Stomach (tissue), 9 donors: ENCODE measurements around the gene IL12RB2. TPM values are rescaled to one million over a fixed set of nuclear protein-coding genes. Genes with fewer than 3 reads are reported as not detected.

Source experiments
- DNase-seq, 2 donors: peaks; one replicate each; pipeline versions ENCODE4 v3.0.0 to v3.0.0-alpha.2; 2013 to 2019
- H3K27ac ChIP-seq, 5 donors: fragments of 200-600 bp in 4 of 5; sonication (generic) in 4 of 5; one replicate each; pipeline ENCODE4 v1.5.1; 2013 to 2019; ENCODE audit warnings: mild to moderate bottlenecking in 1 of 5, moderate library complexity in 1 of 5
- H3K27me3 ChIP-seq, 3 donors: fragments of 200-600 bp; sonication (generic); one replicate each; pipeline ENCODE4 v1.5.1; 2017 to 2019; ENCODE audit warnings: mixed run types in 1 of 3
- H3K36me3 ChIP-seq, 4 donors: fragments of 200-600 bp; sonication (generic); 1 replicate in 3 of 4; 2 replicates in 1 of 4; pipeline ENCODE4 v1.5.1; 2016 to 2019
- H3K4me1 ChIP-seq, 4 donors: fragments of 200-600 bp; sonication (generic); one replicate each; pipeline ENCODE4 v1.5.1; 2016 to 2019
- H3K4me3 ChIP-seq, 4 donors: fragments of 200-600 bp; sonication (generic) in 3 of 4; one replicate each; pipeline ENCODE4 v1.5.1; 2016 to 2019; ENCODE audit warnings: mild to moderate bottlenecking in 1 of 4
- H3K9me3 ChIP-seq, 4 donors: fragments of 200-600 bp; sonication (generic); one replicate each; pipeline ENCODE4 v1.5.1; 2016 to 2019
- CTCF ChIP-seq, 7 experiments: fragments of 450-650 bp in 4 of 7; fragments of 200-600 bp in 3 of 7; sonication (generic) in 3 of 7; IDR thresholded peaks; one replicate each; pipeline ENCODE4 v1.5.1; 2016 to 2019; ENCODE audit warnings: antibody characterized with exemption in 7 of 7, control low read depth in 2 of 7, mild to moderate bottlenecking in 1 of 7
- EP300 ChIP-seq: sonication (generic); formaldehyde crosslinking; IDR thresholded peaks from one replicate; pipeline ENCODE4 v1.6.1; 2017; ENCODE audit warnings: antibody characterized with exemption
- POLR2A ChIP-seq, 4 donors: fragments of 450-650 bp; IDR thresholded peaks; one replicate each; pipeline ENCODE4 v1.6.1; 2016; ENCODE audit warnings: antibody characterized with exemption in 4 of 4, control low read depth in 2 of 4, mild to moderate bottlenecking in 1 of 4, moderate library complexity in 1 of 4
- POLR2AphosphoS5 ChIP-seq, 3 donors: sonication (generic); formaldehyde crosslinking; IDR thresholded peaks; one replicate each; pipeline ENCODE4 v1.6.1; 2016; ENCODE audit warnings: antibody characterized with exemption in 3 of 3
- WGBS, 5 donors: extraction: QIAGEN DNeasy Blood & Tissue Kit in 3 of 5; methylation state at CpG; one replicate each; pipeline versions ENCODE4 v1.1.5 to v1.1.7; 2013 to 2018; 5-methylcytosine and 5-hydroxymethylcytosine counted together
- intact Hi-C: fragments of 100-400 bp; cut with DNase I; formaldehyde crosslinking; loops from one replicate; pipeline ENCODE4 v1.15.1; 2023; ENCODE audit warnings: low total_unique reads
- polyA plus RNA-seq, 3 donors: library from polyadenylated mRNA; stranded (reverse); fragments of 200-250 nt; gene quantifications; one replicate each; pipeline ENCODE4 v1.2.3, GENCODE V29; 2013
- total RNA-seq, 5 donors: library from RNA; depleted of rRNA; stranded (reverse); fragments of >200 nt; gene quantifications; one replicate each; pipeline versions ENCODE4 v1.1.0 to v1.2.3, GENCODE V29; 2014 to 2016
- donor health status: healthy with polysubstance abuse.
- donor health status: Bipolar disorder and iron deficiency.
- donor health status: healthy.

The IL12RB2 gene
- total and polyA plus RNA-seq, 8 donors, result 0.06 to 1.2 (median 0.29) TPM; not detected in 3

- DNase-seq, result peak; percentile 31 to 68
- Histone ChIP-seq H3K36me3 (peaks cover 12 to 15% (median 14%) of the 10 kb centered on the region in 4 donors), H3K4me3 (peak overlapping the region; percentile 77 to 93 (median 84)), H3K27me3 (no peaks in the 10 kb centered on the region), H3K4me1 (peaks cover 25 to 65% (median 45%) of the 10 kb centered on the region in 4 donors), H3K27ac (peak overlapping the region; percentile 79 to 96 (median 93)), H3K9me3 (no peaks in the 10 kb centered on the region)
- intact Hi-C loops, result no loop called here
- TF ChIP-seq EP300 (no peak), POLR2AphosphoS5 (IDR thresholded peaks at IDR 0.05) (no peak), CTCF (IDR thresholded peaks at IDR 0.05) (no peak), POLR2A (IDR thresholded peaks at IDR 0.05) (no peak)
- 0 to 1% (median 0%) methylated on average over 54 to 69 of the region's 69 CpGs for WGBS, 5 donors
Observed at GRCh38 chr1:67429528-67430357, 122.1 kb downstream of the IL12RB2 start.

- Histone ChIP-seq H3K27me3 (no peaks in the 10 kb centered on the region), H3K4me1 (peaks cover 25 to 67% (median 43%) of the 10 kb centered on the region in 4 donors), H3K27ac (peak within 1 kb of the TSS; percentile 79 to 96 (median 93)), H3K9me3 (no peaks in the 10 kb centered on the region), H3K36me3 (peaks cover 4 to 7% (median 6%) of the 10 kb centered on the region in 4 donors), H3K4me3 (peak within 1 kb of the TSS; percentile 77 to 93 (median 84))
- DNase-seq, result peak; percentile 96 to 99
- intact Hi-C loops, result no loop called here
- WGBS, 5 donors, result 0 to 1% (median 0%) methylated on average over 27 to 62 of the region's 62 CpGs
- TF ChIP-seq POLR2AphosphoS5 (IDR thresholded peaks at IDR 0.05), result peak; percentile 78 to 94 (median 83)
- TF ChIP-seq CTCF (IDR thresholded peaks at IDR 0.05), result no peak
- no peak for TF ChIP-seq EP300
- TF ChIP-seq POLR2A (IDR thresholded peaks at IDR 0.05), result peak in 1 of 4 donors; percentile 15
Observed at GRCh38 chr1:67430358-67431155, 122.9 kb downstream of the IL12RB2 start, which contains the start of gene SERBP1. TSS of gene SERBP1 (minus strand) at chr1:67430402. CDS start at chr1:67430300, 102 bp downstream.

GRCh38 chr1:67431156-67431765 lies 123.6 kb downstream of the IL12RB2 start:
- Histone ChIP-seq H3K4me3 (peak overlapping the region; percentile 77 to 93 (median 84)), H3K27ac (peak overlapping the region; percentile 79 to 96 (median 93)), H3K9me3 (no peaks in the 10 kb centered on the region), H3K4me1 (peaks cover 18 to 60% (median 36%) of the 10 kb centered on the region in 4 donors), H3K27me3 (no peaks in the 10 kb centered on the region), H3K36me3 (no peaks in the 10 kb centered on the region)
- DNase-seq, result no peak
- intact Hi-C loops, result no loop called here
- 7 to 14% (median 11%) methylated on average over 12 of the region's 12 CpGs for WGBS, 5 donors
- no peak for TF ChIP-seq EP300
- TF ChIP-seq POLR2AphosphoS5 (IDR thresholded peaks at IDR 0.05), result peak in 1 of 3 donors; percentile 60

- Histone ChIP-seq H3K9me3 (no peaks in the 10 kb centered on the region), H3K4me3 (peak overlapping the region; percentile 77 to 93 (median 84)), H3K27me3 (no peaks in the 10 kb centered on the region), H3K4me1 (peaks cover 15 to 52% (median 29%) of the 10 kb centered on the region in 4 donors), H3K27ac (peak overlapping the region in 4 of 5 donors; percentile 93 to 96 (median 94)), H3K36me3 (no peaks in the 10 kb centered on the region)
- peak in 1 of 2 donors; percentile 29 for DNase-seq
- intact Hi-C loops, result no loop called here
- no peak for TF ChIP-seq POLR2AphosphoS5 (IDR thresholded peaks at IDR 0.05)
- no peak for TF ChIP-seq POLR2A (IDR thresholded peaks at IDR 0.05)
- TF ChIP-seq EP300, result no peak
- no peak for TF ChIP-seq CTCF (IDR thresholded peaks at IDR 0.05)
- 30 to 45% (median 36%) methylated on average over 8 of the region's 8 CpGs for WGBS, 5 donors
Observed at GRCh38 chr1:67431869-67432578, 124.4 kb downstream of the IL12RB2 start.
